ENCODE data around the gene NADSYN1. TPM values are rescaled to one million over a fixed set of nuclear protein-coding genes. Genes with fewer than 3 reads are reported as not detected.
"Not testable (repeated sequence)": the region's sequence is repeated elsewhere in the genome, so short reads cannot be mapped to it uniquely, and the experiment has no call there.

NADSYN1 gene
- total RNA-seq, 3 donors from 2014 or later (not counting 1 experiment from before 2014, with no cell fraction given), result 134 to 156 (median 150) TPM

GRCh38 chr11:71525938-71526495 is 73.0 kb downstream of the NADSYN1 start:
- no peaks in the 10 kb centered on the region for H3K9me3 ChIP-seq (ENCODE audit: control insufficient read depth, insufficient read depth, low read length)
- H3K27me3 ChIP-seq (ENCODE audit: control insufficient read depth, insufficient read depth, low read length), result no peaks in the 10 kb centered on the region
- TF ChIP-seq CTCF (IDR thresholded peaks at IDR 0.05), result no peak
- WGBS (ENCODE audit: insufficient coverage), result 80% methylated on average over 2 of the region's 2 CpGs
- no peak for ATAC-seq
- Mint-ChIP-seq H3K27ac (no peak overlapping the region), H3K4me1 (no peaks in the 10 kb centered on the region), H3K4me3 (no peak overlapping the region), H3K9me3 (no peaks in the 10 kb centered on the region), H3K36me3 (no peaks in the 10 kb centered on the region), H3K27me3 (ENCODE audit: low read depth in 2 of 2) (peaks cover 4 to 12% of the 10 kb centered on the region in 2 donors)
- intact Hi-C loops (cut with micrococcal nuclease), result no loop called here
- no peak for DNase-seq
- H3K4me1 ChIP-seq (ENCODE audit: control insufficient read depth, insufficient read depth, low read length), result no peaks in the 10 kb centered on the region
- H3K4me3 ChIP-seq (ENCODE audit: low read length), result no peak overlapping the region
- H3K36me3 ChIP-seq (ENCODE audit: control insufficient read depth, insufficient read depth, low read length), result no peaks in the 10 kb centered on the region
- no peak overlapping the region for H3K27ac ChIP-seq (ENCODE audit: low read length)

- ATAC-seq; H3K36me3 ChIP-seq (ENCODE audit: control insufficient read depth, insufficient read depth, low read length); H3K27ac Mint-ChIP-seq; intact Hi-C loops (cut with micrococcal nuclease); H3K4me3 ChIP-seq (ENCODE audit: low read length); DNase-seq; H3K4me1 Mint-ChIP-seq; H3K4me1 ChIP-seq (ENCODE audit: control insufficient read depth, insufficient read depth, low read length); H3K9me3 ChIP-seq (ENCODE audit: control insufficient read depth, insufficient read depth, low read length); H3K36me3 Mint-ChIP-seq; H3K27ac ChIP-seq (ENCODE audit: low read length); H3K27me3 ChIP-seq (ENCODE audit: control insufficient read depth, insufficient read depth, low read length); H3K4me3 Mint-ChIP-seq; H3K9me3 Mint-ChIP-seq: not testable (repeated sequence)
- whole genome bisulfite sequencing (ENCODE audit: insufficient coverage), result 60% methylated on average over 10 of the region's 10 CpGs
- peaks cover 4 to 12% of the 10 kb centered on the region in 2 donors for H3K27me3 Mint-ChIP-seq (ENCODE audit: low read depth in 2 of 2)
These were observed 74.0 kb downstream of the NADSYN1 start, which contains the start of gene KRTAP5-7 for GRCh38 chr11:71526796-71527575. Gene KRTAP5-7 (plus strand): TSS chr11:71527267. CDS start chr11:71527301, 34 bp downstream.

GRCh38 chr11:71527576-71528210 is 74.7 kb downstream of the NADSYN1 start:
- no peak overlapping the region for H3K27ac Mint-ChIP-seq
- WGBS (ENCODE audit: insufficient coverage), result 90% methylated on average over 6 of the region's 6 CpGs
- DNase-seq (no peak), ATAC-seq (no peak)
- H3K4me1 Mint-ChIP-seq, result no peaks in the 10 kb centered on the region
- H3K9me3 ChIP-seq (ENCODE audit: control insufficient read depth, insufficient read depth, low read length), result no peaks in the 10 kb centered on the region
- no peak overlapping the region for H3K27ac ChIP-seq (ENCODE audit: low read length)
- TF ChIP-seq CTCF (IDR thresholded peaks at IDR 0.05), result no peak
- no peaks in the 10 kb centered on the region for H3K9me3 Mint-ChIP-seq
- H3K4me3 ChIP-seq (ENCODE audit: low read length), result no peak overlapping the region
- H3K4me1 ChIP-seq (ENCODE audit: control insufficient read depth, insufficient read depth, low read length), result no peaks in the 10 kb centered on the region
- H3K36me3 ChIP-seq (ENCODE audit: control insufficient read depth, insufficient read depth, low read length), result no peaks in the 10 kb centered on the region
- intact Hi-C loops (cut with micrococcal nuclease), result no loop called here
- H3K36me3 Mint-ChIP-seq, result no peaks in the 10 kb centered on the region
- H3K4me3 Mint-ChIP-seq, result no peak overlapping the region
- H3K27me3 ChIP-seq (ENCODE audit: control insufficient read depth, insufficient read depth, low read length), result no peaks in the 10 kb centered on the region
- H3K27me3 Mint-ChIP-seq (ENCODE audit: low read depth in 2 of 2), result peaks cover 4 to 12% of the 10 kb centered on the region in 2 donors

- no peaks in the 10 kb centered on the region for H3K27me3 ChIP-seq (ENCODE audit: control insufficient read depth, insufficient read depth, low read length)
- no peak overlapping the region for H3K4me3 Mint-ChIP-seq
- H3K4me3 ChIP-seq (ENCODE audit: low read length), result no peak overlapping the region
- ATAC-seq (no peak), DNase-seq (no peak)
- H3K27ac Mint-ChIP-seq, result no peak overlapping the region
- 88% methylated on average over 11 of the region's 11 CpGs for WGBS (ENCODE audit: insufficient coverage)
- no peaks in the 10 kb centered on the region for H3K4me1 Mint-ChIP-seq
- peaks cover 4 to 12% of the 10 kb centered on the region in 2 donors for H3K27me3 Mint-ChIP-seq (ENCODE audit: low read depth in 2 of 2)
- H3K27ac ChIP-seq (ENCODE audit: low read length), result no peak overlapping the region
- intact Hi-C loops (cut with micrococcal nuclease), result no loop called here
- H3K9me3 ChIP-seq (ENCODE audit: control insufficient read depth, insufficient read depth, low read length), result no peaks in the 10 kb centered on the region
- H3K36me3 Mint-ChIP-seq, result no peaks in the 10 kb centered on the region
- H3K36me3 ChIP-seq (ENCODE audit: control insufficient read depth, insufficient read depth, low read length), result no peaks in the 10 kb centered on the region
- no peaks in the 10 kb centered on the region for H3K9me3 Mint-ChIP-seq
- TF ChIP-seq CTCF (IDR thresholded peaks at IDR 0.05), result no peak
- H3K4me1 ChIP-seq (ENCODE audit: control insufficient read depth, insufficient read depth, low read length), result no peaks in the 10 kb centered on the region
These were observed 77.6 kb downstream of the NADSYN1 start for GRCh38 chr11:71530602-71531001.

All from natural killer cell (primary cell).